Endodermal cell (in vitro differentiated cells): ENCODE measurements around the gene MYH7B. TPM values are rescaled to one million over a fixed set of nuclear protein-coding genes. Genes with fewer than 3 reads are reported as not detected.

Source experiments
- DNase-seq: peaks from one replicate; pipeline ENCODE4 v3.0.0-alpha.2; 2017
- H3K27ac ChIP-seq: 2 replicates; pipeline ENCODE4 v1.5.1; 2013; ENCODE audit warnings: mild to moderate bottlenecking, low read depth, low read length, moderate library complexity
- H3K27me3 ChIP-seq: 2 replicates; pipeline ENCODE4 v1.6.1; 2013; ENCODE audit warnings: mild to moderate bottlenecking, low read length, moderate library complexity; ENCODE audit not compliant: insufficient read depth, control insufficient read depth, poor library complexity, severe bottlenecking
- H3K36me3 ChIP-seq: 2 replicates; pipeline ENCODE4 v1.7.0; 2013; ENCODE audit warnings: mild to moderate bottlenecking, low read length, moderate library complexity; ENCODE audit not compliant: control insufficient read depth, insufficient read depth
- H3K4me1 ChIP-seq: one replicate; pipeline ENCODE4 v1.7.0; 2013; ENCODE audit warnings: low read length; ENCODE audit not compliant: control insufficient read depth, insufficient read depth
- H3K4me3 ChIP-seq: 2 replicates; pipeline ENCODE4 v1.5.1; 2013; ENCODE audit warnings: mild to moderate bottlenecking, low read length, moderate library complexity
- H3K9ac ChIP-seq: 2 replicates; pipeline ENCODE4 v1.6.1; 2013; ENCODE audit warnings: mild to moderate bottlenecking, low read length, moderate library complexity; ENCODE audit not compliant: poor library complexity, severe bottlenecking; ENCODE audit errors: extremely low read depth
- H3K9me3 ChIP-seq: 2 replicates; pipeline ENCODE4 v1.6.1; 2013; ENCODE audit warnings: mild to moderate bottlenecking, low read length, moderate library complexity; ENCODE audit not compliant: control insufficient read depth
- H3K27ac Mint-ChIP-seq: 2 replicates; pipeline ENCODE4 v1.8.0; 2020; ENCODE audit warnings: mixed read lengths
- H3K27me3 Mint-ChIP-seq: 2 replicates; pipeline ENCODE4 v1.8.0; 2021; ENCODE audit warnings: mild to moderate bottlenecking, mixed read lengths; ENCODE audit not compliant: insufficient read depth
- H3K36me3 Mint-ChIP-seq: 2 replicates; pipeline ENCODE4 v1.8.0; 2020; ENCODE audit warnings: low read depth, mixed read lengths
- H3K4me1 Mint-ChIP-seq: 2 replicates; pipeline ENCODE4 v1.8.0; 2020; ENCODE audit warnings: mixed read lengths
- H3K4me3 Mint-ChIP-seq: 2 replicates; pipeline ENCODE4 v1.8.0; 2020; ENCODE audit warnings: mild to moderate bottlenecking, moderate library complexity, mixed read lengths
- H3K9me3 Mint-ChIP-seq: 2 replicates; pipeline ENCODE4 v1.8.0; 2020; ENCODE audit warnings: mild to moderate bottlenecking, mixed read lengths
- CTCF ChIP-seq: fragments of 200-600 bp; sonication (generic); conservative IDR thresholded peaks from 2 replicates; pipeline ENCODE4 v1.5.0; 2021; ENCODE audit warnings: antibody characterized with exemption, mild to moderate bottlenecking
- WGBS, 2 experiments: methylation state at CpG; one replicate each; pipeline versions ENCODE4 v1.1.5 to v1.1.7; 2013; ENCODE audit warnings: missing lambda C conversion rate in 2 of 2, mixed read lengths in 1 of 2; ENCODE audit not compliant: insufficient coverage in 1 of 2, insufficient read length in 1 of 2; 5-methylcytosine and 5-hydroxymethylcytosine counted together
- total RNA-seq, 2 donors: library from RNA; stranded (reverse); fragmentation: NEBNext Ultra II Directional in 1 of 2; extraction: Animal tissue kit (Norgen Biotek cat#: 25700) in 1 of 2; gene quantifications; 2 replicates in 1 of 2; 3 replicates in 1 of 2; pipeline ENCODE4 v1.2.1, GENCODE V29; 2021

Gene MYH7B
- total RNA-seq, 2 donors from 2014 or later = 0.37 to 0.49 TPM

DNA sequence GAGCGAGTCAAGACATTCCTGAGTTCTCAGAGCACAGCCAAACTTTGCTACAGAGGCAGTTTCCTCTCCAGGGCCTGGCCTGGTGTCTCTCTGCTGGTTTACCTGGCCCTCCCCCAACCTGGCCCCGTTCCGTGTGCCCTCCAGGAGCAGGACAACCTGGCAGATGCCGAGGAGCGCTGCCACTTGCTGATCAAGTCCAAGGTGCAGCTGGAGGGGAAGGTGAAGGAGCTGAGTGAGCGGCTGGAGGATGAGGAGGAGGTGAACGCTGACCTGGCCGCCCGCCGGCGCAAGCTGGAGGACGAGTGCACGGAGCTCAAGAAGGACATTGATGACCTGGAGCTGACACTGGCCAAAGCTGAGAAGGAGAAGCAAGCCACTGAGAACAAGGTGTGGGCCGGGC, 39.5 kb downstream of the MYH7B start:
- Histone ChIP-seq H3K4me3 (no peak overlapping the region), H3K27ac (no peak overlapping the region), H3K9ac (no peak overlapping the region), H3K27me3 (no peaks in the 10 kb centered on the region), H3K4me1 (no peaks in the 10 kb centered on the region), H3K36me3 (peaks cover 16% of the 10 kb centered on the region), H3K9me3 (no peaks in the 10 kb centered on the region)
- 95% methylated on average over 10 to 14 of the region's 14 CpGs for WGBS, 2 experiments
- peak overlapping the region; percentile 6 for H3K27ac Mint-ChIP-seq
- H3K4me1 Mint-ChIP-seq = peaks cover 5% of the 10 kb centered on the region
- no peaks in the 10 kb centered on the region for H3K9me3 Mint-ChIP-seq
- H3K36me3 Mint-ChIP-seq = peaks cover 50% of the 10 kb centered on the region
- TF ChIP-seq CTCF = no peak
- H3K4me3 Mint-ChIP-seq = no peak overlapping the region
- DNase-seq = no peak
- no peaks in the 10 kb centered on the region for H3K27me3 Mint-ChIP-seq

DNA sequence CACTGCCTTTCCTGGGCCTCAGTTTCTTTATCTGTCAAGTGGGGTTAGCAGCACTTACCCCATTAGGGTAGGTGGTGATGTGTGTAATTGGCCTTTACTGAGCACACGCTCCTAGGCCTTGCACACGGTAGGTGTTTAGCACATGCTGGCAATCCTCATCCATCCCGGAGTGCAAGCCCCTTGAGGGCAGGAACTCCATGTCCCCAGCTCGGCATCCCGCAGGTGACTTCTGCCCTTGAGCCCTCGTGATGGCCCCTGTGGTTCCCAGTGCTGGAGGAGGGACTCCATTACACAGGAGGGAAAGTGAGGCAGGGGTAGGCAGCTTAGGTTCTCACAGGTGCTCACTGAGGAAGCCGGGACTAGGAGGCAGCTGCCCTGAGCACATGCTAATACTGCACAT, 40.0 kb downstream of the MYH7B start:
- no peak overlapping the region for H3K4me3 Mint-ChIP-seq
- no peak overlapping the region for H3K27ac Mint-ChIP-seq
- H3K27ac ChIP-seq = no peak overlapping the region
- WGBS, 2 experiments = 89 to 94% methylated on average over 5 to 7 of the region's 7 CpGs
- H3K27me3 ChIP-seq = no peaks in the 10 kb centered on the region
- TF ChIP-seq CTCF = no peak
- H3K4me1 ChIP-seq = no peaks in the 10 kb centered on the region
- DNase-seq = no peak
- no peaks in the 10 kb centered on the region for H3K27me3 Mint-ChIP-seq
- H3K36me3 Mint-ChIP-seq = peaks cover 53% of the 10 kb centered on the region
- no peak overlapping the region for H3K4me3 ChIP-seq
- no peak overlapping the region for H3K9ac ChIP-seq
- no peaks in the 10 kb centered on the region for H3K9me3 Mint-ChIP-seq
- H3K9me3 ChIP-seq = no peaks in the 10 kb centered on the region
- peaks cover 16% of the 10 kb centered on the region for H3K36me3 ChIP-seq
- peaks cover 5% of the 10 kb centered on the region for H3K4me1 Mint-ChIP-seq

GRCh38 chr20:34996243-34997028, 40.8 kb downstream of the MYH7B start:
- TF ChIP-seq CTCF = no peak
- Mint-ChIP-seq H3K4me1 (peaks cover 5% of the 10 kb centered on the region), H3K36me3 (peaks cover 60% of the 10 kb centered on the region), H3K4me3 (no peak overlapping the region), H3K27me3 (no peaks in the 10 kb centered on the region), H3K9me3 (no peaks in the 10 kb centered on the region), H3K27ac (no peak overlapping the region)
- Histone ChIP-seq H3K4me3 (no peak overlapping the region), H3K27ac (no peak overlapping the region), H3K36me3 (peaks cover 18% of the 10 kb centered on the region), H3K27me3 (no peaks in the 10 kb centered on the region), H3K4me1 (no peaks in the 10 kb centered on the region), H3K9ac (no peak overlapping the region), H3K9me3 (no peaks in the 10 kb centered on the region)
- WGBS, 2 experiments = 94 to 95% methylated on average over 25 to 26 of the region's 26 CpGs
- no peak for DNase-seq
